ENCODE data around the gene SMIM11. TPM values are rescaled to one million over a fixed set of nuclear protein-coding genes. Genes with fewer than 3 reads are reported as not detected.
A peak's percentile ranks its signal among the peaks of the same experiment; 100 is the strongest.

The SMIM11 gene
- total RNA-seq, 2 experiments from 2014 or later, result 2.1 to 6.6 TPM

DNA sequence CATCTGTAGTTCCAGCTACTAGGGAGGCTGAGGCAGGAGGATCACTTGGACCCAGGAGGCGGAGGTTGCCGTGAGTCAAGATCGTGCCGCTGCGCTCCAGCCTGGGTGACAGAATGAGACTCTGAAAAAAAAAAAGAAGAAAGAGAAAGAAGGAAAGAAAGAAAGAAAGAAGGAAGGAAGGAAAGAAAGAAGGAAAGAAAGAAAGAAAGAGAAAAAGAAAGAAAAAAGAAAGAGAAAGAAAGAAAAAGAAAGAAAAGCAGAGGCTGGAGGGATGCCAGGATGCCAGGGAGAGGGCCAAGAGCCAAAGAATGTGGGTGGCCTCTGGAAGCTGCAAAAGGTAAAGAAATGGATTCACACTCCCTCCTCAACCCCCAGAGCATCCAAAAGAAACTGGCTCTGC lies 19.7 kb upstream of the SMIM11 start:
- Mint-ChIP-seq H3K4me3 (no peak overlapping the region), H3K27ac (no peak overlapping the region), H3K36me3 (ENCODE audit: low read depth) (no peaks in the 10 kb centered on the region), H3K9me3 (ENCODE audit: low read depth) (no peaks in the 10 kb centered on the region), H3K27me3 (peaks cover 12% of the 10 kb centered on the region), H3K4me1 (peaks cover 4% of the 10 kb centered on the region)
- DNase-seq (no peak), ATAC-seq (no peak)
- intact Hi-C loops (cut with DNase I, micrococcal nuclease), result no loop called here
- CTCF ChIA-PET, result interaction anchor here (0.6 to 3.0 kb wide), 3 partner anchors 8 to 431 kb away, joined by 3 to 13 read pairs (median 9); no protein-coding TSS in a partner anchor
- POLR2A ChIA-PET, result no interaction called here

DNA sequence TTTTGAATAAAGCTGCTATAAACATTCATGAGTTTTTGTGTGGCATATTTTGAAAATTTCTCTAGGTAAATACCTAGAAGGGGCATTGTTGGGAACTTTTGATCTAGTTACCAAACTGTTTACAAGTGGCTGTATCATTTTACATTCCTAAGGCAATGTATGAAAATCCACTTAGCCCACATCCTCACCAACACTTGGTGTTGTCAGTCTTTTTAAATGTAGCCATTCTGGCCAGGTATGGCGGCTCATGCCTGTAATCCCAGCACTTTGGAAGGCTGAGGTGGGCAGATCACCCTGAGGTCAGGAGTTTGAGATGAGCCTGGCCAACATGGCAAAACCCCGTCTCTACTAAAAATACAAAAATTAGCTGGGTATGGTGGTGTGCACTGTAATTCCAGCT lies 17.4 kb upstream of the SMIM11 start:
- Mint-ChIP-seq H3K36me3 (ENCODE audit: low read depth) (no peaks in the 10 kb centered on the region), H3K4me3 (no peak overlapping the region), H3K4me1 (peaks cover 10% of the 10 kb centered on the region), H3K27me3 (peaks cover 18% of the 10 kb centered on the region), H3K9me3 (ENCODE audit: low read depth) (no peaks in the 10 kb centered on the region), H3K27ac (no peak overlapping the region)
- ChIA-PET CTCF (interaction anchor here (2.0 to 3.0 kb wide), 2 partner anchors 10 to 433 kb away, joined by 13 to 19 read pairs; no protein-coding TSS in a partner anchor), POLR2A (no interaction called here)
- DNase-seq (no peak), ATAC-seq (no peak)
- intact Hi-C loops (cut with DNase I, micrococcal nuclease), result no loop called here

GRCh38 chr21:34358866-34359265 lies 16.4 kb upstream of the SMIM11 start:
- ChIA-PET POLR2A (interaction anchor here (0.7 kb wide), 1 partner anchor 771 kb away, joined by 4 read pairs; no protein-coding TSS in a partner anchor), CTCF (interaction anchor here (0.6 to 2.0 kb wide), 5 partner anchors 11 to 435 kb away, joined by 3 to 19 read pairs (median 4); no protein-coding TSS in a partner anchor)
- Mint-ChIP-seq H3K9me3 (ENCODE audit: low read depth) (no peaks in the 10 kb centered on the region), H3K27ac (no peak overlapping the region), H3K4me3 (no peak overlapping the region), H3K36me3 (ENCODE audit: low read depth) (no peaks in the 10 kb centered on the region), H3K4me1 (peaks cover 8% of the 10 kb centered on the region), H3K27me3 (peaks cover 18% of the 10 kb centered on the region)
- DNase-seq (no peak), ATAC-seq (no peak)
- intact Hi-C loops (cut with DNase I, micrococcal nuclease), result no loop called here

GRCh38 chr21:34360488-34361241 lies 14.6 kb upstream of the SMIM11 start:
- intact Hi-C loops (cut with DNase I, micrococcal nuclease), result loop anchor here in 1 of 2 experiments (1.0 kb wide), 1 partner anchor 270 kb away; no protein-coding TSS in a partner anchor
- ATAC-seq (no peak), DNase-seq (no peak)
- ChIA-PET POLR2A (interaction anchor here (0.6 kb wide), 1 partner anchor 1959 kb away, joined by 4 read pairs; no protein-coding TSS in a partner anchor), CTCF (interaction anchor here (0.6 to 5.1 kb wide), 5 partner anchors 12 to 465 kb away, joined by 3 to 50 read pairs (median 4); no protein-coding TSS in a partner anchor)
- peaks cover 6% of the 10 kb centered on the region for H3K4me1 Mint-ChIP-seq
- H3K27ac Mint-ChIP-seq, result no peak overlapping the region
- H3K4me3 Mint-ChIP-seq, result no peak overlapping the region
- no peaks in the 10 kb centered on the region for H3K36me3 Mint-ChIP-seq (ENCODE audit: low read depth)
- H3K9me3 Mint-ChIP-seq (ENCODE audit: low read depth), result no peaks in the 10 kb centered on the region
- peaks cover 13% of the 10 kb centered on the region for H3K27me3 Mint-ChIP-seq

DNA sequence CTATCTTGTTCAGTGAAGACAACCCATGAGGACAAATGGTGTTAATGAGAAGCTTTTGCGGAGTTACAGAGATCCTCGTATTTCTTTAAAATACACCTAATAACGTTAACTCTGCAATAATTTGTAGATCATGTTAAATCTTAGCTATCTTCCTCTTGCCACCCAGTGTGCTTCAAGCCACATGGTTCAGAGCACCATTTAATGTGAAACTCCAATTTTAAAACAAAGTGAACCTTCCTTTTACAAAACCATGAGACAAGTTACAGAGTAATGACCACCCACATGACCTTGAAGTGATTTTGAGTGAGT lies 13.2 kb upstream of the SMIM11 start:
- H3K9me3 Mint-ChIP-seq (ENCODE audit: low read depth), result no peaks in the 10 kb centered on the region
- ATAC-seq, result no peak
- intact Hi-C loops (cut with DNase I, micrococcal nuclease), result loop anchor here (1.0 kb wide), 2 partner anchors 241 to 268 kb away; no protein-coding TSS in a partner anchor

DNA sequence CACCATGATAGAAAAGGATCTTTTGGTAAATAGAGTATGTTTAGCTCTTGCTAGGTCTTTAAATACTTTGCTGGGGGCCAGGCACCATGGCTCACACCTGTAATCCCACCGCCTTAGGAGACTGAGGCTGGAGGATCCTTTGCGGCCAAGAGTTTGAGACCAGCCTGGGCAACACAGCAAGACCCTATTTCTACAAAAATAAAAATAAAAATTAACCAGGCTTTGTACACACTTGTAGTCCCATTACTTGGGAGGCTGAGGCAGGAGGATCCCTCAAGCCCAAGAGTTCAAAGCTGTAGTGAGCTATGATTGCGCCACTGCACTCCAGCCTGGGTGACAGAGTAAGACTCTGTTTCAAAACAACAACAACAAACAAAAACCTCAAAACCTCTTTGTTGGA lies 12.6 kb upstream of the SMIM11 start:
- POLR2A ChIA-PET, result no interaction called here
- no peak for DNase-seq

More for the DNA sequence above, 13.2 kb upstream of the SMIM11 start:
- POLR2A ChIA-PET, result no interaction called here
- CTCF ChIA-PET, result interaction anchor here (0.6 to 5.1 kb wide), 18 partner anchors 8 to 790 kb away, joined by 3 to 50 read pairs (median 4); no protein-coding TSS in a partner anchor
- no peaks in the 10 kb centered on the region for H3K36me3 Mint-ChIP-seq (ENCODE audit: low read depth)
- no peak overlapping the region for H3K4me3 Mint-ChIP-seq
- H3K27ac Mint-ChIP-seq, result no peak overlapping the region
- H3K4me1 Mint-ChIP-seq, result peaks cover 6% of the 10 kb centered on the region
- no peak for DNase-seq
- peaks cover 8% of the 10 kb centered on the region for H3K27me3 Mint-ChIP-seq

GRCh38 chr21:34363733-34364132 lies 11.6 kb upstream of the SMIM11 start, which contains the start of gene KCNE2:
Gene KCNE2, plus strand, starts transcription at chr21:34364006. Its CDS starts 6,473 bp downstream, at chr21:34370479.
- POLR2A ChIA-PET, result no interaction called here

More for the DNA sequence above, 12.6 kb upstream of the SMIM11 start:
- ATAC-seq, result no peak
- Mint-ChIP-seq H3K9me3 (ENCODE audit: low read depth) (no peaks in the 10 kb centered on the region), H3K27me3 (peaks cover 8% of the 10 kb centered on the region), H3K36me3 (ENCODE audit: low read depth) (no peaks in the 10 kb centered on the region), H3K4me3 (no peak overlapping the region), H3K27ac (no peak overlapping the region), H3K4me1 (peaks cover 6% of the 10 kb centered on the region)
- CTCF ChIA-PET, result interaction anchor here (0.6 to 5.1 kb wide), 22 partner anchors 8 to 1063 kb away, joined by 3 to 50 read pairs (median 4); no protein-coding TSS in a partner anchor
- intact Hi-C loops (cut with DNase I, micrococcal nuclease), result loop anchor here (1.0 kb wide), 2 partner anchors 241 to 268 kb away; no protein-coding TSS in a partner anchor

GRCh38 chr21:34364921-34365320 lies 10.4 kb upstream of the SMIM11 start:
- ChIA-PET POLR2A (no interaction called here), CTCF (interaction anchor here (0.8 to 2.9 kb wide), 4 partner anchors 8 to 441 kb away, joined by 3 to 11 read pairs (median 6); no protein-coding TSS in a partner anchor)
- Mint-ChIP-seq H3K4me1 (peaks cover 6% of the 10 kb centered on the region), H3K27me3 (peaks cover 9% of the 10 kb centered on the region), H3K36me3 (ENCODE audit: low read depth) (no peaks in the 10 kb centered on the region), H3K9me3 (ENCODE audit: low read depth) (no peaks in the 10 kb centered on the region), H3K4me3 (no peak overlapping the region), H3K27ac (no peak overlapping the region)
- DNase-seq (no peak), ATAC-seq (no peak)
- intact Hi-C loops (cut with DNase I, micrococcal nuclease), result no loop called here

More at GRCh38 chr21:34363733-34364132, 11.6 kb upstream of the SMIM11 start, which contains the start of gene KCNE2:
- intact Hi-C loops (cut with DNase I, micrococcal nuclease), result no loop called here
- no peaks in the 10 kb centered on the region for H3K9me3 Mint-ChIP-seq (ENCODE audit: low read depth)
- H3K4me1 Mint-ChIP-seq, result peaks cover 6% of the 10 kb centered on the region
- H3K27ac Mint-ChIP-seq, result no peak within 1 kb of the TSS
- H3K27me3 Mint-ChIP-seq, result peaks cover 9% of the 10 kb centered on the region
- DNase-seq (no peak), ATAC-seq (no peak)
- H3K4me3 Mint-ChIP-seq, result no peak within 1 kb of the TSS
- no peaks in the 10 kb centered on the region for H3K36me3 Mint-ChIP-seq (ENCODE audit: low read depth)
- CTCF ChIA-PET, result interaction anchor here (1.3 to 5.1 kb wide), 3 partner anchors 10 to 239 kb away, joined by 3 to 50 read pairs (median 9); no protein-coding TSS in a partner anchor

DNA sequence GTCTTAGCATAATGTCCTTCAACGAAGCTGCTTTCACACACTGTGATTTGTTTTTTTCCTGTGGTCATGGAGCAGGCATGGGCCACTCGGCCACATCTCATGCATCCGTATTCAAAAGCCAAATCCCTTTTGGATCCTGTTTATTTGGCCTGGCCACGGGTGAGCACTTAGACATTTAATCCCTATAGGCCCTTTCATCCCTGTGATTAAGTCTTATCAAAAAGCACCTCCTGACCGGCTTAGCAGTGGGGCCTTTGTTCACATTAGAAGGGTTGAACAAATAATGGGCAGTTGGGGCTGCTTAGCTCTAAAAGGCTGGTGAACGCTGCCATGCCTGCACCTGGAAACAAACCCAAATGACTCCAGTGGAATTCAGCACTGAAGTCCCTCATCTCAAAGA lies 9.5 kb upstream of the SMIM11 start:
- Mint-ChIP-seq H3K4me1 (peaks cover 6% of the 10 kb centered on the region), H3K36me3 (ENCODE audit: low read depth) (no peaks in the 10 kb centered on the region), H3K4me3 (no peak overlapping the region), H3K9me3 (ENCODE audit: low read depth) (no peaks in the 10 kb centered on the region), H3K27ac (no peak overlapping the region), H3K27me3 (peaks cover 10% of the 10 kb centered on the region)
- ATAC-seq, result no peak
- CTCF ChIA-PET, result interaction anchor here (0.6 to 2.9 kb wide), 3 partner anchors 12 to 442 kb away, joined by 4 to 11 read pairs (median 10); no protein-coding TSS in a partner anchor
- intact Hi-C loops (cut with DNase I, micrococcal nuclease), result no loop called here
- POLR2A ChIA-PET, result interaction anchor here (0.6 kb wide), 1 partner anchor 250 kb away, joined by 3 read pairs; no protein-coding TSS in a partner anchor
- no peak for DNase-seq

GRCh38 chr21:34367320-34367935 lies 7.9 kb upstream of the SMIM11 start:
- ChIA-PET CTCF (interaction anchor here (0.5 to 2.9 kb wide), 13 partner anchors 19 to 777 kb away, joined by 3 to 17 read pairs (median 4); no protein-coding TSS in a partner anchor), POLR2A (interaction anchor here (0.5 kb wide), 1 partner anchor 236 kb away, joined by 3 read pairs; no protein-coding TSS in a partner anchor)
- Mint-ChIP-seq H3K4me3 (no peak overlapping the region), H3K4me1 (no peaks in the 10 kb centered on the region), H3K9me3 (ENCODE audit: low read depth) (no peaks in the 10 kb centered on the region), H3K27ac (no peak overlapping the region), H3K36me3 (ENCODE audit: low read depth) (no peaks in the 10 kb centered on the region), H3K27me3 (peaks cover 5% of the 10 kb centered on the region)
- intact Hi-C loops (cut with DNase I, micrococcal nuclease), result no loop called here
- ATAC-seq (peak; percentile 49), DNase-seq (peak; percentile 61)

- peak; percentile 39 for ATAC-seq
- no peaks in the 10 kb centered on the region for H3K9me3 Mint-ChIP-seq (ENCODE audit: low read depth)
- H3K4me1 Mint-ChIP-seq, result no peaks in the 10 kb centered on the region
- no peak overlapping the region for H3K27ac Mint-ChIP-seq
- ChIA-PET CTCF (interaction anchor here (0.7 to 1.0 kb wide), 2 partner anchors 231 to 246 kb away, joined by 3 to 4 read pairs; partner anchors contain the start of gene RCAN1), POLR2A (no interaction called here)
- intact Hi-C loops (cut with DNase I, micrococcal nuclease), result no loop called here
- peaks cover 5% of the 10 kb centered on the region for H3K27me3 Mint-ChIP-seq
- no peak overlapping the region for H3K4me3 Mint-ChIP-seq
- no peaks in the 10 kb centered on the region for H3K36me3 Mint-ChIP-seq (ENCODE audit: low read depth)
- no peak for DNase-seq
Observed at GRCh38 chr21:34369741-34370140, 5.6 kb upstream of the SMIM11 start.

All from activated CD4-positive, alpha-beta T cell treated with anti-CD3 and anti-CD28 coated beads for 36 hours (primary cell).